ENCODE results near the gene ITPK1. TPM values are rescaled to one million over a fixed set of nuclear protein-coding genes. Genes with fewer than 3 reads are reported as not detected.

Gene ITPK1
- total RNA-seq, 1 donor from 2014 or later = 59.8 TPM

GRCh38 chr14:92888896-92889295, 226.8 kb downstream of the ITPK1 start:
- no peak overlapping the region for H3K27ac Mint-ChIP-seq (ENCODE audit: unreplicated experiment)
- DNase-seq (ENCODE audit: low read depth, low spot score) = no peak

GRCh38 chr14:92887157-92887556, 228.6 kb downstream of the ITPK1 start:
- no peak overlapping the region for H3K4me3 Mint-ChIP-seq
- peaks cover 65% of the 10 kb centered on the region for H3K27me3 Mint-ChIP-seq (ENCODE audit: low read depth)

More at GRCh38 chr14:92888896-92889295, 226.8 kb downstream of the ITPK1 start:
- Mint-ChIP-seq H3K27me3 (ENCODE audit: low read depth) (peaks cover 68% of the 10 kb centered on the region), H3K36me3 (ENCODE audit: low read depth) (no peaks in the 10 kb centered on the region), H3K4me3 (no peak overlapping the region), H3K4me1 (peaks cover 7% of the 10 kb centered on the region), H3K9me3 (peaks cover 8% of the 10 kb centered on the region)
- no peak for TF ChIP-seq CTCF (conservative IDR thresholded peaks at IDR 0.05)

More at GRCh38 chr14:92887157-92887556, 228.6 kb downstream of the ITPK1 start:
- peaks cover 4% of the 10 kb centered on the region for H3K9me3 Mint-ChIP-seq
- peaks cover 7% of the 10 kb centered on the region for H3K4me1 Mint-ChIP-seq
- no peaks in the 10 kb centered on the region for H3K36me3 Mint-ChIP-seq (ENCODE audit: low read depth)
- no peak overlapping the region for H3K27ac Mint-ChIP-seq (ENCODE audit: unreplicated experiment)
- TF ChIP-seq CTCF (conservative IDR thresholded peaks at IDR 0.05) = no peak
- DNase-seq (ENCODE audit: low read depth, low spot score) = no peak

Other genes with a start within 250 kb of the ITPK1 start
- gene CHGA, start 192.8 kb downstream of the ITPK1 start, total RNA-seq = 3.0 and 4.3 TPM in 2 replicates
- gene MOAP1, start 69.0 kb upstream of the ITPK1 start, total RNA-seq = 19.5 and 20.5 TPM in 2 replicates
- gene LYSET, start 69.4 kb upstream of the ITPK1 start, total RNA-seq = 31.1 and 31.2 TPM in 2 replicates
- gene GON7, start 91.1 kb upstream of the ITPK1 start, total RNA-seq = 13.5 and 14.3 TPM in 2 replicates
- 38.8 and 41.6 TPM in 2 replicates for gene UBR7, start 91.3 kb upstream of the ITPK1 start, total RNA-seq
- gene BTBD7, start 217.1 kb upstream of the ITPK1 start, total RNA-seq = 38.0 and 46.0 TPM in 2 replicates
- not detected in 2 replicates for gene COX8C, start 231.3 kb upstream of the ITPK1 start, total RNA-seq

Data from neural crest cell (in vitro differentiated cells).